GM19043 (cell line): ENCODE data around the gene TMED8.
"Not testable (repeated sequence)": the region's sequence is repeated elsewhere in the genome, so short reads cannot be mapped to it uniquely, and the experiment has no call there.

Experiments used
- ATAC-seq: cut with Tn5 transposase; IDR thresholded peaks from one replicate; pipeline ENCODE4 v1.9.1; 2021; ENCODE audit warnings: low read depth; ENCODE audit not compliant: unreplicated experiment

TMED8 gene

GRCh38 chr14:77369285-77369684 lies 7.6 kb downstream of the TMED8 start:
- no peak for ATAC-seq

DNA sequence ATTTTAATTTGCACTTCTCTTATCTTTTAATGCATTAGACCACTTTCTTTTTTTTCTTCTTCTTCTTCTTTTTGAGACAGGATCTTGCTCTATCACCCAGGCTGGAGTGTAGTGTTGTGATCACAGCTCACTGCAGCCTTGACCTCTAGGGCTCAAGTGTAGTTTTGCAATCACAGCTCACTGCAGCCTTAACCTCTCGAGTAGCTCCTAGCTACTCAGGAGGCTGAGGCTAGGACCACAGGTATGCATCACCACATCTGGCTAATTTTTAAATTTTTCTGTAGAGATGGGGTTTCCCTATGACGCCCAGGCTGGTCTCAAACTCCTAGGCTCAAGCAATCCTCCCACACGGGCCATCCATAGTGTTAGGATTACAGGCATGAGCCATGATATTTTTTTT lies 12.7 kb downstream of the TMED8 start:
- ATAC-seq: no peak

DNA sequence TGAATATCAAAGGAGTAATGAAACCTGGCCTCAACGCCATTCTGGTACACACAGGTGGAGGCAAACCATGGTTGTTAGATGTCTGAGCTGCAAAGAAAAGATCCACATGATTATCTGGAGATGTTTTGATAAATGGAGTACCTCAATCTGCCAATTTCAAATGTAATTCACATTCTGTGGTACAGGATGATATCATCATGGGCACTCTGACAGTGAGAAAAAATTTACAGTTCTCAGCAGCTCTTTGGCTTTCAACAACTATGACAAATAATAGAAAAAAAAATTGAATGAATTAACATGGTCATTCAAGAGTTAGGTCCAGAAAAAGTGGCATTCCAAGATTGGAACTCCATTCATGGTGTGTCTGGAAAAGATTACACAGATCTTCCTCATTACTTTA lies 17.3 kb downstream of the TMED8 start:
- no peak for ATAC-seq

- ATAC-seq: no peak
Observed at GRCh38 chr14:77356899-77357298, 20.0 kb downstream of the TMED8 start.

DNA sequence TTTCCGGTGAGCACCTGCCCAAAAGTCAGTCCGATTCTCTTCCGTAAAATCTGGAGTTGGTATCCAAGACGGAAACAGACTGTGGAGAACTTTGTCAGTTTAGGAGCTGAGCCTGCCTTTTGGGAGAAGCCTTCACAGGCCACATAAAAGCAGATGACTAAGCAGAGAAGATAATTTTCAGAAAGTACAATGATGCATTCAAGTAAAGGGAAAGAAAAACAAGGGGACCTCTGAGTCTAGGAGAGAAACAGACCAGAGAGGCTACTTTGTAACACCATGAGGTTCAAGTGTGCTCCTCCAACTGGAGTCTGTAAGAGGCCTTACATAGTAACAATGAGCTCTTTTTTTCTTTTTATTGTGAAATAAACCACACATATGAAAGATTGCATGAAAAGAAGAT lies 21.1 kb downstream of the TMED8 start:
- no peak for ATAC-seq

GRCh38 chr14:77353469-77354141 lies 23.3 kb downstream of the TMED8 start:
- no peak for ATAC-seq

DNA sequence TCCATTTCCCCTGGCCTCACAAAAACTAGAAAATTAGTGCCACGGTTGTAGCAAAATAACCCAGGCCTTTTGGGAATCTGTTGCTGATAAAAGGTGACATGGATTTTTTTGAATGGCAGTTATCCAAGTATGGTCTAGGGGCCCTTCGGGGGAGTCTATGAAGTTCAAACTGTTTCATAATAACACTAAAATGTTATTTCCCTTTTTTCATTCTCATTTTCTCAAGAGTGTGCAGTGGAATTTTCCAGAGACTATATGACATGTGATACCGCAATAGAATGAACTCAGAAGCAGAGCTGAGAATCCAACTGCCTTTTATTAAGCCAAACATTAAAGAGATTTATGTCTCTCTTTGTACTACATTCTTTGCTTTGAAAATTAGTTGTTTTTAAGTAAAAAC lies 29.1 kb downstream of the TMED8 start:
- no peak for ATAC-seq

DNA sequence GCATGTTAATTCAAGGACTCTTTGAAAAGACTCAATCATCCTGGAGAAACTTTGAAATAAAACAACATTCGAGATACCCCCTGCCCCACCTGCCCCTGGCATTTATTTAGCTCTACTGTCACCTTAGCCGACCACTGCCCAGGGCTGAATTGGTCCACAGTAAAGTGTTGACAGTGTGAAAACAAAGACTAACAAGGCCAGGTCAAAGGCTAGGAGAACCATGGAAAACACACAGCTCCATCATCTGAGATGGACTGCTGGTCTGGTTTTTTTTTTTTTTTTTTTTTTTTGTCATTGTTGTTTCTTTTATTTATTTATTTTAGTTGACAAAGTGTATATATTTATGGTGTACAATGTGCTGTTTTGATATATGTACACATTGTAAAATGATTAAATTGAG lies 30.4 kb downstream of the TMED8 start:
- ATAC-seq: no peak

DNA sequence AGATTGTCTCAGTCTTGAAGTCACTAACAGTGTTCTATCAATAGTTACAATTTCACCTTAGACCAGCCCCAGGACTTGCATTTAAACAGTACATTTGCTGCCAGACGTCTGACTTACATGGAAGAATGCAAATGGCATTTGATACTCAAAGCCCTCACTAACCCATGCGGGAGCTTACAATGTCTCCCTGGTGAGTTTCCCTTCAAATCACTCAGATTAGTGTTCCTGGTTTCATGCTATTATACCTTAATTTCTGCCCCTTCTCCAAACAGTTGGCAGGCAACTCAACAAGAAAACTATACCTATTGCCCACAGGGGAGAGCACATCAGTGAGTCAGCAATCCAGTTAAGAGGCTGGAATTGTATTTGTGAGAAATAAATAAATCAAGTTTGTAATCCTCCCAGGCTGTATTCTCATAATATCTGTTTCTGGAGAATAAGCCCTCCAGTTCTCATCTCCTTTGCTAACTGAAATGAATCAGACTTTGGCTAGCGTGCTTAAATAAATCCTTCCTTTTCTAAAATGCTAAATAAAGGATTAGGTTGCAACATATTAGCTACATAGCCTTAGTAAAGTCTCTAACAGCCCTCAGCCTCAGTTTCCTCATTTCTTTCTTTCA lies 32.4 kb downstream of the TMED8 start:
- no peak for ATAC-seq

DNA sequence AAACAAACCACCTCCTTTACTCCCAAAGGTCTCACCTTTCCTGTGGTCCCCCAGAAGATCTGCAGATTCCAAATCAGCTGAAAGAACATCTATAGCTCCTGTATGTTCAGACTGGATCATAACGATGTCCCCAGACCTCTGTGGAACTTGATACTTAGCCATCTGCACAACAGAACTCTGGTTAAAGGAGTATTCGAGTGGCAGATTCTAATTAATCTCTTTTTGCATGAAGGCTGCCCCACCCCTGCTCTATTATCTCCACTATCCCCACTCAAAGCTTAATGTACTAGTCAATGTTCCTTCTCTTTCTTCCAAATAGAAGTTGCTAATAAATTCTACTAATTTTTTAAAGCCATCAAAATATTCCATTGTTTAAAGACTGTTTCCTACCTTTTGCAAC lies 33.2 kb downstream of the TMED8 start:
- no peak for ATAC-seq

DNA sequence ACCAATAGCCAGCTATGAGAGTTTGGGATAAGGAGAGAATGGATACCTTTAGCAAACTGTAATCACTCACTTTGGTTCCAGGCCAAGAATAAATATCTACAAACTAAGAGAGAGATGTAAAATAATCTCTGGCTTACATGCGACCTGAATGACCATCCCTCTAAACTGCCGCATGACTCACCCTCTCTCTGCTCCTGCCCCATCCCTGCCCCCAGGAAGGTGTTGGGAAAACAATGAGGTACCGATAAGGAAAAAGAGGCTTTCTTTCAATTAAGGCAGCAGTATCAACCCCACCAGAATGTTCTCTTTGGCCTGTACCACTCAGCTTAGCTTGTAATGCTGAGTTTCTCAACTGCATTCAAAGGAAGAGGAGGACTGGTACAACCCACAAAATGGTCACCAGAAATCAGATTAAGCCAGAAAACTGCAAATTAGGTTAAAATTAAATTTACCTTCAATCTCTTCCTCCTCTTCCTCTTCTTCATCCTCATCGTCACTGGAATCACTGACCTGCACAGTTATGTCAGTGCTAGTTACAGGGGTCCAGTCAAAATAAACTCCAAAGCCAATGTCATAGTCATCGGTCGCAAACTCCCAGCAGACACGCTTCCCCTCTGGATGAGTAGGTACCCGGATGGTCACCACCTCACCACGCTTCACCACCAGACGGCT lies 34.0 kb downstream of the TMED8 start:
- ATAC-seq: no peak

GRCh38 chr14:77340389-77340788 lies 36.5 kb downstream of the TMED8 start:
- no peak for ATAC-seq

GRCh38 chr14:77339407-77339806 lies 37.5 kb downstream of the TMED8 start:
- no peak for ATAC-seq

- ATAC-seq: no peak
Observed at GRCh38 chr14:77338302-77338701, 38.6 kb downstream of the TMED8 start.

- ATAC-seq: no peak
Observed at GRCh38 chr14:77337880-77338279, 39.0 kb downstream of the TMED8 start.

- ATAC-seq: not testable (repeated sequence)
Observed at GRCh38 chr14:77337255-77337654, 39.6 kb downstream of the TMED8 start.

DNA sequence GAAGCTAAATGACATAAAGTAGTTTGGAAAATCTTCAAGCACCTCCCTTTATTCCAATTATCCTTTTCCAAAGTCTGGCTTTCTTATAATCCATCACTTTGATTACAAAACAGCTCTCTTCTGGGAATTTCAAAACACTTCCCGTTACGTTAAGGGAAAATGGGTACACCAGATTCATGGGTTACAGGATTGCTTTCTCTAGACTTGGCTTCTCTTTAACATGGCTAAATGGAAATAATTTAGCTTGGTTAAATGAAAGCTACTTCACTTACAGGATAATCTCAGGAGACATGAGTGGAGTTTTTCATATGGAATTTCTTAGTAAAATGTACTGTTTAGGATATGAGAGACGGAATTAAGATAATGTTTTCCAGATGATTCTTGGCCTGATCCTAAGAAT lies 41.3 kb downstream of the TMED8 start:
- no peak for ATAC-seq

DNA sequence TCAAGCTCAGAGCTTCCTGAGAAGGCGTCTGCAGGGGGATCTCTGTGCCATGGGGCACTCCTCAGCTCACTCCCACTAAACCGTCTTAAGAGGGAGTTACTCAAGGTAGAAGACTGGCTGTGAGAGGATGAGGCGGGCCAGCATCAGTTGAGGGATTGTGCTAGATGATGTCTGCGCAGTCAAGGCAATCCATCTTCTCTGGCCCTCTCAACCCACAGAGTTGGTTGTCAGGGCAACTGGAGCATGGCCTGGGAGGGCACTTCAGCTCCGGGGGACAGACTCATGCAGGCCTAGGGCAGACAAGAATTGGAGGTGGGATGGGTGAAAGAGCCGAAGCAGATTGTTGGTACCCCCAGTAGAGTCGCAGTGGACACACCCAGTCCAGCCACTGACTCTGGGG lies 47.0 kb downstream of the TMED8 start:
- no peak for ATAC-seq

DNA sequence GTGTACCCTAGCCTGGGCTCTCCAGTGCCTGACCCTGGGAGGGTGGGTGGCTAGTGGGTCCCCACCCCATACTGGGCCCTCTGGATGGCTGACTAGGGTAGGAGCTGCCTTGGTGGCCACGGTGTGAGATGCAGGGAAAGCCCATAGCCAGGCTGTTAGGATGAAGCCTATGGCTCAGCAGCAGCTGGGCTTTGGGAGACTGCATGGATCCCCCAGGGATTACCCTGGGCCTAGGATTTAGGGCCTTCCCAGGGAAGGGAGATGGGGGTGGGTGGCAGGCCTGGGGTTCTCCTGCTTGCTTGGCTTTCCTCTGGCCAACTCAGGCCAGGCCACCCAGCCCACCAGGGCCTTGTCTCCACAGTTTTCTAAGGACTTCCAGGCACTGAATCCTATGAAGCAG lies 49.8 kb downstream of the TMED8 start:
- no peak for ATAC-seq

- no peak for ATAC-seq
Observed at GRCh38 chr14:77325746-77326094, 51.2 kb downstream of the TMED8 start.

DNA sequence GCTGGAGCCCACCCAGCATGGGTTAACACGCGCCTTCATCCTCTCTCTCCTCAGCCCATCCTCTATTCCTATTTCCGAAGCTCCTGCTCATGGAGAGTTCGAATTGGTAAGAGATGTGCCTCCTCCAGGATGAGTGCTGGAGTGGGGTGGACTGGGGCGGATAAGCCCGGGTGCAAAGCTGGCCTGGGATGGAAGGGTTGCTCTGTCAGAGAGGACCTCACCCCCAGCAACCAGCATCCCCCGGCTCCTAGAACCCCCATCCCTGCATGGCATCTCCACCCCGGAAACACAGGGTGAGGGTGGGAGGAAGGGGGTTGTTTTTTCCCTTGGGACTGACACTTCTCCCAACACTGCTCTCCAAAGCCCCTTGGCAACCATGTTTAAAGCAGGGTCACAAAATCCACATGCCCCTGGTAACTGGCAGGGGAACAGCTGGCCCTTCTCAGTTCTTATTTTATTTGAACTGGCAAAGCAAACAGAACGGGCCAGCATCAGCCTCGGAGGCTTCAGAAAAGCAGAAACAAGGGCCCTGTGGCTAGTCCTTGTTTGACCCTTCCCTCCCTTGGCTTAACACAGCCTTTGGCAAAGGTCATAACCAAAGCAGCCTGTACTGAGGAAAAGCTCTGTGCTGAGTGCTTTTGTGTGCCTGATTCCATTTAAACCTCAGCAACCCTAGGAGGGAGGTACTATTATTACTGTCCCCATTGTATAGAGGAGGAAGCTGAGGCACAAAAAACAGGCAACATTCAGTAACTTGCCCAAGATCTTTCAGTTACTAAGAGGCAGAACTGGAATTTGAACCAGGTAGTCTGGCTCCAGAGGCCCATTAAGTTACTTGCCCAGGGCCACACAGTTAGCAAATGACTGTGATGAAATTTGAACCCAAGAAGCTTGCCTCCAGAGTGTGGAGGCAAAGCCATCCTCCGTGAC lies 51.8 kb downstream of the TMED8 start:
- no peak for ATAC-seq
